ENCODE data around the gene LYSMD1. TPM values are rescaled to one million over a fixed set of nuclear protein-coding genes. Genes with fewer than 3 reads are reported as not detected.

LYSMD1 gene
- total RNA-seq, 1 experiment from 2014 or later, result 6.3 TPM

GRCh38 chr1:151124763-151125403 lies 40.8 kb downstream of the LYSMD1 start:
- ChIA-PET POLR2A (ENCODE audit: unreplicated experiment) (no interaction called here), CTCF (no interaction called here)
- Histone ChIP-seq H4K20me1 (ENCODE audit: low read length) (no peaks in the 10 kb centered on the region), H3K4me2 (ENCODE audit: low read length) (no peak overlapping the region), H3K36me3 (ENCODE audit: low read depth, low read length) (no peaks in the 10 kb centered on the region), H3K9ac (ENCODE audit: low read length) (no peak overlapping the region), H3K27ac (ENCODE audit: low read length) (no peak overlapping the region), H3F3A (ENCODE audit: low read length, unreplicated experiment) (no peaks in the 10 kb centered on the region), H3K4me3 (ENCODE audit: low read length) (no peak overlapping the region), H3K79me2 (ENCODE audit: low read length) (no peaks in the 10 kb centered on the region), H3K9me3 (ENCODE audit: low read length) (no peaks in the 10 kb centered on the region), H3K4me1 (ENCODE audit: insufficient read depth, low read length) (no peaks in the 10 kb centered on the region), H2AFZ (ENCODE audit: low read length) (no peak overlapping the region), H3K9me2 (replicated peaks; ENCODE audit: low read length) (no peaks in the 10 kb centered on the region), H3K27me3 (ENCODE audit: low read length) (no peaks in the 10 kb centered on the region)
- no peak for ATAC-seq
- no TSS peak for BruUV-seq (replicated peaks)
- no peak for DNase-seq
- intact Hi-C loops (cut with micrococcal nuclease), result no loop called here
- TF ChIP-seq EZH2 (IDR thresholded peaks at IDR 0.05; ENCODE audit: low read length, unreplicated experiment) (no peak), EZH2phosphoT487 (IDR thresholded peaks at IDR 0.05; ENCODE audit: borderline replicate concordance, low read length) (no peak)

- Histone ChIP-seq H4K20me1 (ENCODE audit: low read length) (no peaks in the 10 kb centered on the region), H3K9me3 (ENCODE audit: low read length) (no peaks in the 10 kb centered on the region), H3K27me3 (ENCODE audit: low read length) (no peaks in the 10 kb centered on the region), H2AFZ (ENCODE audit: low read length) (no peak overlapping the region), H3K36me3 (ENCODE audit: low read depth, low read length) (no peaks in the 10 kb centered on the region), H3K4me1 (ENCODE audit: insufficient read depth, low read length) (no peaks in the 10 kb centered on the region), H3K79me2 (ENCODE audit: low read length) (no peaks in the 10 kb centered on the region), H3K9ac (ENCODE audit: low read length) (no peak overlapping the region), H3K9me2 (replicated peaks; ENCODE audit: low read length) (no peaks in the 10 kb centered on the region), H3K27ac (ENCODE audit: low read length) (no peak overlapping the region), H3F3A (ENCODE audit: low read length, unreplicated experiment) (no peaks in the 10 kb centered on the region), H3K4me3 (ENCODE audit: low read length) (no peak overlapping the region), H3K4me2 (ENCODE audit: low read length) (no peak overlapping the region)
- ATAC-seq, result no peak
- BruUV-seq (replicated peaks), result no TSS peak
- ChIA-PET POLR2A (ENCODE audit: unreplicated experiment) (no interaction called here), CTCF (no interaction called here)
- no peak for DNase-seq
- intact Hi-C loops (cut with micrococcal nuclease), result no loop called here
- TF ChIP-seq CTCF (conservative IDR thresholded peaks at IDR 0.05; ENCODE audit: low read depth, low read length) (no peak), EZH2 (IDR thresholded peaks at IDR 0.05; ENCODE audit: low read length, unreplicated experiment) (no peak), EZH2phosphoT487 (IDR thresholded peaks at IDR 0.05; ENCODE audit: borderline replicate concordance, low read length) (no peak)
Measured at GRCh38 chr1:151113877-151114276, 51.8 kb downstream of the LYSMD1 start.

Other genes with a start within 250 kb of the LYSMD1 start
- 35.4 and 42.4 TPM in 2 replicates for gene SETDB1, start 239.5 kb downstream of the LYSMD1 start, total RNA-seq (2014; rRNA removed)
- gene CERS2, start 191.1 kb downstream of the LYSMD1 start, total RNA-seq (2014; rRNA removed), result 176 TPM in 2 replicates
- gene ANXA9, start 183.6 kb downstream of the LYSMD1 start, total RNA-seq (2014; rRNA removed), result 0.18 and 0.75 TPM in 2 replicates
- gene MINDY1, start 159.0 kb downstream of the LYSMD1 start, total RNA-seq (2014; rRNA removed), result 6.3 and 7.8 TPM in 2 replicates
- 19.4 and 20.3 TPM in 2 replicates for gene PRUNE1, start 157.5 kb downstream of the LYSMD1 start, total RNA-seq (2014; rRNA removed)
- gene BNIPL, start 129.3 kb downstream of the LYSMD1 start, total RNA-seq (2014; rRNA removed), result 0.51 and 2.4 TPM in 2 replicates
- 2.8 and 3.8 TPM in 2 replicates for gene C1orf56, start 118.2 kb downstream of the LYSMD1 start, total RNA-seq (2014; rRNA removed)
- gene CDC42SE1, start 106.3 kb downstream of the LYSMD1 start, total RNA-seq (2014; rRNA removed), result 60.8 and 61.4 TPM in 2 replicates
- gene MLLT11, start 105.5 kb downstream of the LYSMD1 start, total RNA-seq (2014; rRNA removed), result 12.3 and 14.1 TPM in 2 replicates
- gene GABPB2, start 95.1 kb downstream of the LYSMD1 start, total RNA-seq (2014; rRNA removed), result 6.4 and 6.9 TPM in 2 replicates
- gene SEMA6C, start 19.3 kb downstream of the LYSMD1 start, total RNA-seq (2014; rRNA removed), result 2.0 and 2.8 TPM in 2 replicates
- not detected in 2 replicates for gene TNFAIP8L2, start 9.3 kb downstream of the LYSMD1 start, total RNA-seq (2014; rRNA removed)
- 80.3 and 82.4 TPM in 2 replicates for gene SCNM1, start 242 bp upstream of the LYSMD1 start, total RNA-seq (2014; rRNA removed)
- 1.8 and 2.7 TPM in 2 replicates for gene TMOD4, start 10.1 kb upstream of the LYSMD1 start, total RNA-seq (2014; rRNA removed)
- gene VPS72, start 24.3 kb upstream of the LYSMD1 start, total RNA-seq (2014; rRNA removed), result 75.1 and 94.7 TPM in 2 replicates
- gene PIP5K1A, start 32.6 kb upstream of the LYSMD1 start, total RNA-seq (2014; rRNA removed), result 63.3 and 78.3 TPM in 2 replicates
- gene PSMD4, start 88.8 kb upstream of the LYSMD1 start, total RNA-seq (2014; rRNA removed), result 404 and 469 TPM in 2 replicates
- 24.6 and 30.3 TPM in 2 replicates for gene ZNF687, start 116.4 kb upstream of the LYSMD1 start, total RNA-seq (2014; rRNA removed)
- 75.6 and 99.5 TPM in 2 replicates for gene PI4KB, start 161.5 kb upstream of the LYSMD1 start, total RNA-seq (2014; rRNA removed)
- gene RFX5, start 181.3 kb upstream of the LYSMD1 start, total RNA-seq (2014; rRNA removed), result 34.1 and 41.0 TPM in 2 replicates
- 29.8 and 73.5 TPM in 2 replicates for gene SELENBP1, start 206.8 kb upstream of the LYSMD1 start, total RNA-seq (2014; rRNA removed)
- 734 and 818 TPM in 2 replicates for gene PSMB4, start 233.7 kb upstream of the LYSMD1 start, total RNA-seq (2014; rRNA removed)